ENCODE results near the gene DKK3.
"Not testable (repeated sequence)": the region's sequence is repeated elsewhere in the genome, so short reads cannot be mapped to it uniquely, and the experiment has no call there.

Gene DKK3

DNA sequence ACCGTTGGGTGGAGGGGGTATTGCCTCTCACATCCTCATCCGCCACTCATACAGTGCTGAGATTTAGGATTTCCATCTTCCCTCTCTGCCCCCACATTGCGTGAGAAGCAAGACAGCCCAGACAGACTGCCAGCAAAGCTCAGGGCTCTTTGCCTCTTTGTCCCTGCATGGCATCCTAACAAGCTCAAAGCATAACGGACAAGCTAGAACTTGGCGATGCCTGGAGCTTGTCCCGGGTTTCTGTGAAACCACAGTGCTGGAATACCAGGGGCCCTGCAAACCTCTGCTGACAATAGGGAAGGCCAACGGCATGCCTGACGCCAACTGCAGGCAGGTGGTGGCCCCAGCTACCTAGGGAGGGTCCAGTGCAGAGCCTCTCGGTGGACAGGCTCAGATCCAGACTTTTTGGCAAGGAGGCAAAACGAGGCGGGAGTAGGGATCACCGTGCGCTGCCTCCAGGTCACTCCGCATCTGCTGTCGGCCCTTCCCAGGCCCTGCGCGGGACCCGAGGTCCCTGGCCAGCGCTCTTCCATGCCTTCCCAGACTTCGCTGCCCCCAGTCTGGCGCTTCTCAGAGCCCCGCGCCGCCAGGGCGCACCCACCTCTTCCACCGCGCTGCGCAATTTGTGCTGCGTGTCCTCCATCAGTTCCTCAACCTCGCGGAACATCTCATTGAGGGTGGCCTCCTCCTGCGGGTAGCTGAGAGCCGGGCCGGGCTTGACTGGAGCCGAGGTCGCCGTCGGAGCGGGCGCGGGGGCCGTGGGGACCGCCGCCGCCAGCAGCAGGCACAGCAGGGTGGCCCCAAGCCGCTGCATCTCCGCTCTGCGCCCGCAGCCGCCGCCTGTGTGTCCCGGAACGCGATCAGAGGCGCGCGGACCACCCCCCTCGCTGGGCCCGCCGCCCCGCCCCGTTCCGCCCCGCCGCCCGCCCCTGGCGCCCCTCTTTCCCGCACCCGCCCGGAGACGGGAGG, at the start of gene DKK3:
Gene DKK3 (minus strand): TSS at position 858 of the 969 bp plus-strand sequence. CDS start 44 bp downstream, at position 814.
- no peak for DNase-seq

DNA sequence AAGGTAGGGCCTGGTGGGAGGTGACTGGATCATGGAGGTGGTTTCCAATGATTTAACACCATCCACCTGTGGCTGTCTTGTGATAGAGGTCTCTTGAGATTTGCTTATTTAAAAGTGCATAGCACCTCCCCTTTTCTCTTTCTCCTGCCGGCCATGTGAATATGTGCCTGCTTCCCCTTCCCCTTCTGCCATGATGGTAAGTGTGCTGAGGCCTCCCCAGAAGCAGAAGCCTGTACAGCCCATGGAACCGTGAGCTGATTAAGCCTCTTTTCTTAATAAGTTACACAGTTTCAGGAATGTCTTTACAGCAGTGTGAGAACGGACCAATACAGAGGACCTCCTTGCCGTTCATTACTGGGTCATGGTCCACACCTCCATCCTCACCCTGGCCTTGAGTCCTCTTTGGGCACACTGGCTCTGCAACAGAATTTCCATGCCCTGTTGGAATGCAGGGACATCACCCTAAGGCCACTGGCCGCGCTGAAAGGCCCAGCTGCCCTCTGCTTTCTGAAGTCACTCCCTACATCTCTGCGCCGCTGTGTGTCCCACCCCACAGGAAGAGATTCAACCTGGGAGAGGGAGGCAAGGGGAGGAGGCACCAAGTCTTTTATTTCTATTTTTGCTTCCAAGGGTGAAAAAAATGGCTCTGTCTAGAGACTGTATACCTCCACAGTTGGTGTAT, 49.0 kb upstream of the DKK3 start:
- no peak for DNase-seq

- no peak for DNase-seq
These were observed 47.7 kb upstream of the DKK3 start for GRCh38 chr11:12056119-12056518.

- DNase-seq: no peak
These were observed 45.4 kb upstream of the DKK3 start for GRCh38 chr11:12053606-12054361.

DNA sequence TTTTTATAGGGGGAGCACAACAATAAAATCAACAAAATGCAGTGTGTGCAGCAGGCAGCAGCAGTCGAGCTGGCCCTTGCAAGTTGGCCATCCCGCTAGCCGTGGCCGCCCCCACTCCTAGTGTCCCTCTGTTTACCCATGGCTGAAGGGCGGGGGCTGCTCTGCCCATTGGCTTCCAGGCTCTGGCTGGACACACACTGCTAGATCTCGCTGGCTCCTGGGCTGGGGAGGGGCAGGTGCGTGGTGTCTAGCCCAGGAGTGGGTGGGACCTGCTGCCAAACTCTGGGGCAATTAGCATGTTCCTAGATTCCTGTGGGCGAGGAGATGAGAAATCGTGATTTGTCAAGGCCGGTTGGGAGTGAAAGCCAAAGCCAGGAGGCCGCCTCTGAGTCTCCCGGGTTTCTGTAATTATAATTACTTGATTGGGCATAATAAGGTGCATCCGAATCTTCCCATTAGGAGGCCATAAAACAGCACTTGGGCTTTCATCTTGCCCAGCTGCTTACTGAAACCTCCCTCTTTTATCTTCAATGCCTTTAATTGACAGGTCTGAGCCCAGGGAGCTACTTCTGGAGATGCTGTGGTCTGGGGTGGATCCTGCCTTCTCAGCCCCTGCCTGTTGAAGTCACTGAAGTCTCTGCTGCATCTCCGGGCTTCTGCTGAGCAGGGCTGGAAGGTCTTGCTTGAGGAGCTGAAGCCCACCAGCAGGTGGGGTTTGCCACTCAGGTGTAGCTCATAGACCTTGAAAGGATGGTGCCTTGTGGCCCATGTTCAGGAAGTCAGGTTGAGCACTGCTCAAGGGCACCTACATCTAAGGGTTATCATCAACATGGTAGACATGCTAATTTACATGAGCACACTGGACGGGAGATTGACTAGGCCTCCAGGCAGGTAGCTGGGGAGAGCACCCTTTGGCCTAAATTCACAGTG, 44.5 kb upstream of the DKK3 start:
- peak in 1 of 2 donors; percentile 17 for DNase-seq

DNA sequence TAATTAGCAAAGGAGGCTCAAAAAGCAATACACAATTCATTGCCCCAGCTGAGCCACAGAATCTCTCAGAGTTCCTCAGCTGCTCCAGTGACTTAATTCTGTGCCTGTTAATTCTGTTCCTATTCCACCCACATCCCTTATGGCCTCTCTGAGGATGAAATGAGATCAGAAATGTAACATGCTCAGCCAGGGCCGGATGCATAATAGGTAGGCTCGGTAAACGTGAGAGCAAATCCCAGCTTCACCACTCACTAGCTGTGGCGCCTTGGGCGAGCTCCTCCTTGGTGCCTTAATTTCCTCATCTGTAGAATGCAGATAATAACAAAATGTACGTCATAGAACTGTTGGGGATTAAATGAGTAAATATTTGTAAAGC, 42.8 kb upstream of the DKK3 start:
- DNase-seq: no peak

DNA sequence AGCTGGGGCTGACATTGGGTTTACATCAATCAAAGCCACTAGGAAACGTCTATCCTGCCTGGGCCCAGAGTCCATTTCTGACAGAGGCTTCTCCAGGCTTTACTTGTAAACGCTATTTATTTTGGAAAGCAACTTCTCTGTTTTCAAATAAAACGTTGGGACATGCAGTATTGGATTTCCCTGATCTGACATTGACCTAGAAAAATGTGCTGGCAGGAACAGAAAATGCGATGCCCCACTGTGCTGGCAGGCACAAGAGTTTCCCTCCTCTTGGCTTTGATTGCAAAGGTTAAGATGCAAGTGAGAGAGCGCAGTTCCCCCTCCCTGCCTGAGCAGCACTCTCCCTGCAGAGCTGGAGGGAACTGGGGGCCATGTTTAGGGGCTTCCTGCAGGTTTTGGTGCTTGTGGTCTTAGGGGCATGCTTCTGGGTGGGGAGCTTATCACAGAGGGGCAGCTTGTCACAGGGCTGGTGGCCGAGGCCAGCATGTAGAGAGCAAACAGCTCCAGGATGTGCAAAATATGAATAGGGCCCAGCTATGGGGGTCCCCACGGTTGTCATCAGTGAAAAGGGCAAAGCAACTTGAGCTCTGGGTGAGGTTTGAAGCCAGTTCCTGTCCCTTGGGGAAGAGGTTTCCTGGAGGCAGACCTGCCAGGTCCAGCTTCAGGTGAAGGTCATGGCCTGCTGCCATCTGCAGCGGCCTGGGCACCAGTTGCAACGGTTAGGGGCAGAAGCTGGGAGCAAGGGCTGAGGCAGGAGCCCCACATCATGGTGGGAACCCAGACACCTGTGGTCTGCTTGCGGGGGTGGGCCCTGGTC, 42.3 kb upstream of the DKK3 start:
- DNase-seq: no peak

DNA sequence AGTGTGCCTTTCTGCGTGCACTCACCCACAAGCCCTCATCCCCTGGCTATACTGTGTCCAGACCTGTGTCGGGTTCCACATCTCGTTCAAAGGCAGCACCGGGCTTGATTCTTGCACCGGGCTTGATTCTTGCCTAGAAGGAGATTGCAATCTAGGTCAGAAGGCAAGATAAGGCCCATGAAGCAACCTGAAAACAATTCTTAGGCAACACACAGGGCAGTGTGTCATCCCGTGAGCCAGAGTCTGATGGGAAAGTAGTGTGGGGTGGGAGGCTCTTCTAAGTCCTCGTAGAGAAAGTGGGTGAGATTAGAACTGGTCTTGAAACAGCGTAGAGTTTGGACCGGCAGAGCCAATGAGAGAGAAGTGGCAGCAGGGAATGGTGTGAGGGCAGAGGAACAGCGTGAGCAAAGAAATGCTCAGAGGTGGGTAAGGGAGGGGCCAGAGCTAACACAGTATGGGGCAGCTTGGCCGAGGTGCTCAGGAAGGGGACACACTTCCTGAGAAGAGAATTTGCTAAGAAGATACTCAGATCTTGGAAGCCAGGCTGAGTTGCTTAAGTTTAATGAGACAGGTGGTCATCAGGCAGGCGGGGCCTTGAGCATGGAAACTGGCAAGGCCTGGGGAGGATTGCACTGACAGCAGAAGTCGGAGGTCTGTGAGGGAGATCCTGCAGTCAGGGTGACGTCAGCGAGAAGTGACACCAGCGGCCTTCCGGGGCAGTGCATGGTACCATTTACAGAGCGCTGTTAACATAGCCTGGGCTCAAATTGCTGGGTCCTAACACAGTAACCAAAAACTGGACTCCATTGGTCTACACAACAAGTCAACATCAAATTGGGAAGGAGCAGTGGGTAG, 40.7 kb upstream of the DKK3 start:
- no peak for DNase-seq

- DNase-seq: no peak
These were observed 38.3 kb upstream of the DKK3 start for GRCh38 chr11:12046636-12047236.

GRCh38 chr11:12045914-12046635, 37.6 kb upstream of the DKK3 start:
- peak in 1 of 2 donors; percentile 23 for DNase-seq

- DNase-seq: no peak
These were observed 36.4 kb upstream of the DKK3 start for GRCh38 chr11:12044799-12045198.

DNA sequence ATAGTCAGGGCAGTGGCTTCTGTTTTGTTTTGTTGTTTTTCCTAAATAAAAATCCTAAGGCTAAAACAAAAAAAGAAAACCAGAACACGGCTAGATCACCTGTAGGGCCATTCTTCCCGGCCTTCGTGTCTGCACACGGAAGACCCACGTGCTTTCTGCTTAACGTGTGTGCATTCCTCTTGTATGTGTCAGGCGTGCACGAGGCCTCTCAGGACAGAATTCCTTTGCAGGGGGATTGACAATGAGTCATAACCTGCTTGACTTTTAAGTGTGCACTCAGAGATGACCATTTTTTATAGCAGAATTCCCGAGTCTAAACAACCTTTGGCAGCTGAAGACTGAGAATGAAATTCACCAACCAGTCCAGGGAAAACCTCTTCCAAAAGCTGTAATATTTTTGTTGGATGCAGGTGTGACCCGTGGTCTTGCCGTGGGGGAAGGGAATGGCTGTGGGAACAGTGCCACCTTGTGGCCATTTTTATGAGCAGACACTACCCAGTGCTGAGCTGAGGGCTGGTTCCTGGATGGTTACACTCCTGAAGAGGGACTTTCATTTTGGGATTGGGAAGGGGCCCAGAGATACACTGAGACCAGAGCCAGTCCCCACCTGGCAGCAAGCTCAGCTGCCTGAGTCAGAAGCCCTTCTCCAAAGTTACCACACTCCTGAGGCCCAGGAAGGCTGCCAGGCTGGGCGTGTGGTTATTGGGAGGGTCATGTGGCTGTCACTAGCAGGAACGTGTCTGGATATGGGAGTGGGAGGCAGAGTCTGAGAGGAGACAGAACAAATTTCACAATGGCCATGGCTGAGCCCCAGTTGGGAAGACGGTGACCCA, 35.7 kb upstream of the DKK3 start:
- peak; percentile 58 to 62 for DNase-seq

DNA sequence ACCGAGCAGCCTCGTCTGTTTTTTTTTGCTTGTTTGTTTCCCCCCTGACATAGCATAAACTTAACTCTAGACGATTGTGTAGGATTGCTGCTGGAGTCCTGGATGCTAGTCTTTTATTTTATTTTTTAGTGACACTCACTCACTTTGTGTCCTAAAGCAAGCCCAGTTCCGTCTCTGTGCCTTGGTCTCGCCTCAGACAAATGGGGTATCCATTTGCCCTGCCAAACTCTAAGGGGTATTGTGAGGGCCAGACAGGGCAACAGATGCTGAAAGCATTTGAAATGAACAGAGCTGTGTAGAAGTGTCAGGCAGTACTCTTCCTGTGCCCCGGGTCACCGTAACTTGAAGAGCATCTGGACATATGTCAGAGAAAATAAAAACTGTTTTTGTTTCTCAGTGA, 34.8 kb upstream of the DKK3 start:
- DNase-seq: no peak

GRCh38 chr11:12042215-12042676, 33.8 kb upstream of the DKK3 start:
- no peak for DNase-seq

- DNase-seq: not testable (repeated sequence)
These were observed 32.3 kb upstream of the DKK3 start for GRCh38 chr11:12040719-12041118.

- DNase-seq: no peak
These were observed 24.5 kb upstream of the DKK3 start for GRCh38 chr11:12032968-12033367.

- DNase-seq: no peak
These were observed 23.6 kb upstream of the DKK3 start for GRCh38 chr11:12031856-12032544.
